Measurements from ENCODE around the gene ZBTB17.
"Not testable (repeated sequence)": the region's sequence is repeated elsewhere in the genome, so short reads cannot be mapped to it uniquely, and the experiment has no call there.

The ZBTB17 gene

DNA sequence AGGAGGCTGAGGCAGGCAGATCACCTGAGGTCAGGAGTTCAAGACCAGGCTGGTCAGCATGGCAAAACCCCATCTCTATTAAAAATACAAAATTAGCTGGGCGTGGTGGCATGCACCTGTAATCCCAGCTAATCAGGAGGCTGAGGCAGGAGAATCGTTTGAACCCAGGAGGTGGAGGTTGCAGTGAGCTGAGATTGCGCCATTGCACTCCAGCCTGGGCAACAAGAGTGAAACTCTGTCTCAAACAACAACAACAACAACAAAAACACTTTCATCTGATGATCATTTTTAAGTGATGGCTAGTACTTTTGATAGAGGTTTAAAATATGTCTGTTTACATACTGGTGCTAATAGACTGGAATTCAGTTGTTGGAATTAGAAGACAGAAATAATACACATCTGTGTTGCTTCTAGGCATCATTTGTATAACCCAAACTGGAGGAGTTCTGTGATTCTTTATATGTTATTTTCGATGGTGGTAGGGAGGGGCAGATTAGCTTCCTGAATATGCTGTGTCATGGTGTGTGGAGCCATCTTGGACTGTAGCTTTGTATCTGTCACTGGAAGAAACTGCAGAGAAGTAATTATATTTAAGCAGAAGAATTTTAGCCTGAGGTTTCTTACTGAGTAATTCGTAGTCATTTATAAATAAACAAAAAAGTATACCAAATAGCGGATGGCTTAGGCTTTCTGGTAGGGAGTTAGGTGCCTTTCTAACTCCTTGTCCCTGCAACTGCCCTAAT lies 82.9 kb downstream of the ZBTB17 start:
- DNase-seq (ENCODE audit: low spot score): not testable (repeated sequence)
